Thyroid gland (tissue), 4 donors: ENCODE measurements around the gene CORO1A. TPM values are rescaled to one million over a fixed set of nuclear protein-coding genes. Genes with fewer than 3 reads are reported as not detected.
"Not testable (repeated sequence)": the region's sequence is repeated elsewhere in the genome, so short reads cannot be mapped to it uniquely, and the experiment has no call there.

Experiments used
- DNase-seq, 2 donors: peaks; one replicate each; pipeline ENCODE4 v3.0.0-alpha.2; 2019
- H3K27ac ChIP-seq, 3 donors: fragments of 200-600 bp; sonication (generic); 1 replicate in 2 of 3; 2 replicates in 1 of 3; pipeline ENCODE4 v1.5.1; 2016 to 2019; ENCODE audit warnings: mild to moderate bottlenecking in 1 of 3, moderate library complexity in 1 of 3
- H3K27me3 ChIP-seq: fragments of 200-600 bp; sonication (generic); one replicate; pipeline ENCODE4 v1.5.1; 2019
- H3K36me3 ChIP-seq, 2 donors: fragments of 200-600 bp; sonication (generic); one replicate each; pipeline ENCODE4 v1.5.1; 2016 to 2019
- H3K4me1 ChIP-seq, 2 donors: fragments of 200-600 bp; sonication (generic); one replicate each; pipeline ENCODE4 v1.5.1; 2017 to 2019
- H3K4me3 ChIP-seq, 3 donors: fragments of 200-600 bp; sonication (generic); replicated peaks in 1 of 3; 1 replicate in 2 of 3; 2 replicates in 1 of 3; pipeline ENCODE4 v1.5.1; 2016; ENCODE audit warnings: mild to moderate bottlenecking in 1 of 3
- H3K9me3 ChIP-seq: fragments of 200-600 bp; sonication (generic); one replicate; pipeline ENCODE4 v1.5.1; 2017
- WGBS, 2 donors: methylation state at CpG; one replicate each; pipeline ENCODE4 v1.1.5; 2017; 5-methylcytosine and 5-hydroxymethylcytosine counted together
- intact Hi-C: fragments of 100-400 bp; cut with DNase I; formaldehyde crosslinking; loops from one replicate; pipeline ENCODE4 v1.15.1; 2023
- small RNA-seq: library from RNA; depleted of rRNA; stranded (forward); fragments of <200 nt; gene quantifications from one replicate; pipeline ENCODE3, GENCODE V24; 2016
- total RNA-seq, 4 donors: library from RNA; depleted of rRNA; stranded (reverse); fragments of >200 nt; gene quantifications; one replicate each; pipeline ENCODE4 v1.2.3, GENCODE V29; 2016

CORO1A gene
- total RNA-seq, 4 donors from 2014 or later = 7.3 to 14.8 (median 11.2) TPM

DNA sequence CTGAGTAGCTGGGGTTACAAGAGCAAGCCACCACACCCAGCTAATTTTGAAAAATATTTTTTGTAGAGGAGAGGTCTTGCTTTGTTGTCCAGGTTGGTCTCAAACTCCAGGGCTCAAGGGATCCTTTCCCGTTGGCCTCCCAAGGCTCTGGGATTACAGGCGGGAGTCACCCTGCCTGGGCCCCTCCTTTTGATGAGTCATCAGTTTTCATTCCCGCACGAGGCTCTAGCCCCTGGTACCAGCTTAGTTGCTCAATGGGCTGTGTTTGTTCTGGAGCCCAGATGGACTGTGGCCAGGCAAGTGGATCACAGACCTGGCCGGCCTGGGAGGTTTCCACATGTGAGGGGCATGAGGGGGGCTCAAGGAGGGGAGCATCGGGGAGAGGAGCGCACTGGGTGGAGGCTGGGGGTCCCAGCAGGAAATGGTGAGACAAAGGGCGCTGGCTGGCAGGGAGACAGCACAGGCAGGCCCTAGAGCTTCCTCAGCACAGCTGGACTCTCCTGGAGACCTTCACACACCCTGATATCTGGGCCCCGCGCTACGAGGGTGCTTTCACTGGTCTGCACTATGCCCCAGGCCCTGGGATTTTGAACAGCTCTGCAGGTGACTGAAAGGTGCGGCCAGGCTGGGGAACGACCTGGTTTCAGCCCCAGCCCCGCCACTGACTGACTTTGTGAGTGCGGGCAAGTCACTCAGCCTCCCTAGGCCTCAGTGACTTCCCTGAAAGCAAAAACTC is 16.4 kb downstream of the CORO1A start:
- no CpG with 5 or more reads among the region's 15 CpGs for WGBS, 2 donors

GRCh38 chr16:30205541-30206236 is 22.3 kb downstream of the CORO1A start:
- intact Hi-C loops, H3K27me3 ChIP-seq, H3K4me1 ChIP-seq, H3K27ac ChIP-seq, H3K36me3 ChIP-seq, H3K9me3 ChIP-seq: not testable (repeated sequence)
- peak; percentile 12 to 43 for DNase-seq
- H3K4me3 ChIP-seq = peak overlapping the region in 1 of 3 donors; percentile 44
- WGBS, 2 donors = no CpG with 5 or more reads among the region's 52 CpGs

More for the DNA sequence above, 16.4 kb downstream of the CORO1A start:
- DNase-seq, H3K27me3 ChIP-seq, H3K4me1 ChIP-seq, intact Hi-C loops, H3K36me3 ChIP-seq, H3K4me3 ChIP-seq, H3K27ac ChIP-seq, H3K9me3 ChIP-seq: not testable (repeated sequence)

- H3K4me1 ChIP-seq, H3K9me3 ChIP-seq, H3K27me3 ChIP-seq, DNase-seq, H3K27ac ChIP-seq, H3K36me3 ChIP-seq, intact Hi-C loops: not testable (repeated sequence)
- H3K4me3 ChIP-seq = peak overlapping the region in 1 of 3 donors; percentile 44
- WGBS, 2 donors = no CpG with 5 or more reads among the region's 33 CpGs
Measured at GRCh38 chr16:30206252-30206651, 22.9 kb downstream of the CORO1A start.

DNA sequence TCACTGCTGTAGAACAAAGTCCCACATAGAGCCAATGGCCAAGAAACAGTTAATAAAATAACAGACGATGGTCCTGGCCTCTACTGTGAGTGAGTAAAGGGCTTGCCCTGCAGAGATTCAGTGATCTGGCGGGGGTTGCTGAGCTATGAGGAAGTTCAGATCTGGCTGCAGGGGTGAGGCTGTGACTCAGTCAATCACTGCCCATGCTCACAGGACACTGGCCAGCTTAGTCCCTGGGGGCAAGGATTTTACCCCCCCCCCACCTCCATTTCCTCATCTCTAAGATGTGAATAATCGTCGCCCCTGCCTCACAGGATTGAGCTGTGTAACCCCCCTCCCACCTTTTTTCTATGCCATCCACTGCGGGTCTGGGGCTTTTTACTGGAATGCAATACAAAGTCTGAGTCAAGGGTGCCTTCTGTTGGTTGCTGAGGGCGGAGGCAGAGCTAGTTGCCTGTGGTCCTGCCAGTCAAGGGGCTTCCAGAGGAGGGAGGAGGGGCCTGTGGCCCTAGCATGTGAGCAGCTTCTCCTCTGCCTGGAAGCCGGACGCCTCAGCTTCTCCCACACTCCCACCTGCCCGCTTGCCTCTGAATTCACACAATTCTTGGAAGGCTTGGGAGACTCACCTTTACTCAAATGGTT is 23.8 kb downstream of the CORO1A start:
- intact Hi-C loops, DNase-seq, H3K27me3 ChIP-seq, H3K4me1 ChIP-seq, H3K27ac ChIP-seq, H3K9me3 ChIP-seq, H3K4me3 ChIP-seq, H3K36me3 ChIP-seq: not testable (repeated sequence)
- no CpG with 5 or more reads among the region's 9 CpGs for WGBS, 2 donors

GRCh38 chr16:30209032-30209431 is 25.6 kb downstream of the CORO1A start:
- H3K9me3 ChIP-seq, H3K27me3 ChIP-seq, H3K4me3 ChIP-seq, H3K36me3 ChIP-seq, H3K4me1 ChIP-seq, intact Hi-C loops, H3K27ac ChIP-seq: not testable (repeated sequence)
- peak in 1 of 2 donors; percentile 26 for DNase-seq
- WGBS, 2 donors = 7% methylated on average over 2 of the region's 6 CpGs; no CpG with 5 or more reads in 1 of the 2 donors

DNA sequence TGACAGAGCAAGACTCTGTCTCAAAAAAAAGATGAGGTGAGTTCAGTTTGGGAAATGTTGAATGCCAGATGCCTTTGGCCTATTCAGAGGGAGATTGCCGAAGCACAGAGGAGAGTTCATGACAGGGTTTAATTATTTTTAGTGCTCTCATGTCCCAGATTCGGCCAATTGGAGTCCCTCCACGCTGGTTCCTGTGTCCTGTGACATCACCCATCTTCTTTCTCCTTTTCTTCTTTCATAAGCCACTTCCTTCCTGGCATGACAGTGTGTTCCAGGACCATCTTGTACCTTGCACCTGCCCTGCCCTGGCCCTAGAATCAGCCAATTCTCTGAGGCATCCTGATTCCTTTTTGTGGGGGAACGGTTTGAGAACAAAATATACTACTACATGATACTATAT is 28.0 kb downstream of the CORO1A start:
- H3K36me3 ChIP-seq, H3K9me3 ChIP-seq, H3K4me3 ChIP-seq, DNase-seq, H3K27ac ChIP-seq, H3K4me1 ChIP-seq, H3K27me3 ChIP-seq, intact Hi-C loops: not testable (repeated sequence)
- no CpG with 5 or more reads among the region's 4 CpGs for WGBS, 2 donors

DNA sequence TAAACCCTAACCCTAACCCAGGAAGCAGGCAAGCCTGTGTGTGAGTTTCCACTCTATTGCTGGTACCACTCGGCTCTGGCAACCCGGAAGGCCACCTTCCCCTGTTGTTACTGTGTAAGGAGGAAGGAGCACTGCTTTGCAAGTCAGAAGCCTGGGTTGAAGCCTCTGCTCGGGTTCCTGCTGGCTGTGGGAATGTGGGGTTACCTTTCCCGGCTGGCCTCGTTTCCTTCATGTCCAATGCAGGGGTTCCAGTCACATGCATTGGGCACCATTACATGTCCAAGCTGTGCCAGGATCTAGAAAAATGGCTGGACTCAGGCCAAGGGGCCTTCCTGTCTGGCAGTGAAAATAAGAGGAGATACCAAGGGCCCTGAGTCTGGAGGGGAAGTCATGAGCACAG is 33.7 kb downstream of the CORO1A start:
- H3K36me3 ChIP-seq, DNase-seq, H3K4me1 ChIP-seq, H3K4me3 ChIP-seq, H3K27ac ChIP-seq, H3K27me3 ChIP-seq, H3K9me3 ChIP-seq, intact Hi-C loops: not testable (repeated sequence)
- 80 to 81% methylated on average over 1 to 3 of the region's 5 CpGs for WGBS, 2 donors

Small RNA genes within 50 kb of the gene (small RNA-seq; reads per million reads assigned to genes)
- gene AC106782.4 = not detected

Other genes with a start within 250 kb of the CORO1A start
- 100 to 1,000 TPM in 3 of 4 donors, 10 to 100 TPM in 1; 93.2 to 140 (median 135) TPM for gene TMEM219, start 221.5 kb upstream of the CORO1A start, total RNA-seq
- gene TAOK2, start 209.7 kb upstream of the CORO1A start, total RNA-seq = 10 to 100 TPM; 48.8 to 62.6 (median 55.2) TPM
- gene HIRIP3, start 188.0 kb upstream of the CORO1A start, total RNA-seq = 10 to 100 TPM; 10.7 to 23.1 (median 18.4) TPM
- gene INO80E, start 187.4 kb upstream of the CORO1A start, total RNA-seq = 100 to 1,000 TPM in 3 of 4 donors, 10 to 100 TPM in 1; 45.9 to 165 (median 142) TPM
- gene DOC2A, start 172.6 kb upstream of the CORO1A start, total RNA-seq = 1 to 10 TPM in 1 of 4 donors, under 1 TPM in 2, not detected in 1; 0.22 to 1.2 (median 0.94) TPM
- gene C16orf92, start 160.4 kb upstream of the CORO1A start, total RNA-seq = not detected
- gene TLCD3B, start 152.3 kb upstream of the CORO1A start, total RNA-seq = under 1 TPM in 2 of 4 donors, not detected in 2; 0.54 to 0.79 TPM
- 1,000 to 10,000 TPM in 3 of 4 donors, 100 to 1,000 TPM in 1; 752 to 2,025 (median 1,174) TPM for gene ALDOA, start 117.8 kb upstream of the CORO1A start, total RNA-seq
- gene PPP4C, start 107.6 kb upstream of the CORO1A start, total RNA-seq = 10 to 100 TPM; 43.6 to 59.9 (median 50.8) TPM
- gene TBX6, start 91.7 kb upstream of the CORO1A start, total RNA-seq = 1 to 10 TPM; 1.6 to 3.3 (median 2.4) TPM
- 100 to 1,000 TPM in 1 of 4 donors, 10 to 100 TPM in 3; 32.4 to 372 (median 68.0) TPM for gene YPEL3, start 87.4 kb upstream of the CORO1A start, total RNA-seq
- gene GDPD3, start 70.1 kb upstream of the CORO1A start, total RNA-seq = 1 to 10 TPM in 2 of 4 donors, under 1 TPM in 1, not detected in 1; 0.68 to 1.6 (median 1.2) TPM
- 10 to 100 TPM; 31.5 to 90.6 (median 51.5) TPM for gene MAPK3, start 60.4 kb upstream of the CORO1A start, total RNA-seq
- gene BOLA2B, start 10.1 kb downstream of the CORO1A start, total RNA-seq = 100 to 1,000 TPM in 2 of 4 donors, 1 to 10 TPM in 2; 2.1 to 150 (median 67.4) TPM
- 10 to 100 TPM; 26.2 to 73.3 (median 63.7) TPM for gene SLX1A, start 10.3 kb downstream of the CORO1A start, total RNA-seq
- 10 to 100 TPM in 2 of 4 donors, 1 to 10 TPM in 2; 8.9 to 13.8 (median 9.8) TPM for gene SULT1A3, start 15.7 kb downstream of the CORO1A start, total RNA-seq
- gene NPIPB13, start 64.9 kb downstream of the CORO1A start, total RNA-seq = 1 to 10 TPM; 2.1 to 3.0 (median 2.3) TPM
- gene CD2BP2, start 171.7 kb downstream of the CORO1A start, total RNA-seq = 10 to 100 TPM; 39.1 to 68.5 (median 56.1) TPM
- 10 to 100 TPM; 26.6 to 38.1 (median 33.5) TPM for gene TBC1D10B, start 186.9 kb downstream of the CORO1A start, total RNA-seq
- gene MYL11, start 191.2 kb downstream of the CORO1A start, total RNA-seq = not detected
- gene SEPTIN1, start 199.0 kb downstream of the CORO1A start, total RNA-seq = 1 to 10 TPM in 3 of 4 donors, under 1 TPM in 1; 0.56 to 3.4 (median 1.4) TPM
- 10 to 100 TPM in 2 of 4 donors, 1 to 10 TPM in 2; 8.5 to 12.2 (median 9.4) TPM for gene ZNF48, start 211.8 kb downstream of the CORO1A start, total RNA-seq
- gene ZNF771, start 224.0 kb downstream of the CORO1A start, total RNA-seq = 10 to 100 TPM in 3 of 4 donors, 1 to 10 TPM in 1; 9.1 to 29.5 (median 19.1) TPM
- gene DCTPP1, start 246.4 kb downstream of the CORO1A start, total RNA-seq = 10 to 100 TPM; 18.8 to 26.4 (median 22.5) TPM